Vagina (tissue), 2 donors: ENCODE data around the gene TATDN3. TPM values are rescaled to one million over a fixed set of nuclear protein-coding genes. Genes with fewer than 3 reads are reported as not detected.

Experiments used
- DNase-seq, 2 donors: peaks; one replicate each; pipeline ENCODE4 v3.0.0-alpha.2; 2017; ENCODE audit errors: extremely low spot score in 2 of 2
- H3K27ac ChIP-seq: fragments of 200-600 bp; sonication (generic); one replicate; pipeline ENCODE4 v1.5.1; 2019
- H3K27me3 ChIP-seq: fragments of 200-600 bp; sonication (generic); one replicate; pipeline ENCODE4 v1.5.1; 2019
- H3K36me3 ChIP-seq, 2 donors: fragments of 200-600 bp; sonication (generic); one replicate each; pipeline ENCODE4 v1.5.1; 2017 to 2019
- H3K4me1 ChIP-seq: fragments of 200-600 bp; sonication (generic); one replicate; pipeline ENCODE4 v1.5.1; 2019
- H3K4me3 ChIP-seq, 2 donors: fragments of 200-600 bp; sonication (generic); 1 replicate in 1 of 2; 2 replicates in 1 of 2; pipeline ENCODE4 v1.5.1; 2016 to 2019
- H3K9me3 ChIP-seq: fragments of 200-600 bp; sonication (generic); one replicate; pipeline ENCODE4 v1.5.1; 2019
- CTCF ChIP-seq, 3 experiments: fragments of 450-650 bp in 2 of 3; fragments of 200-600 bp in 1 of 3; sonication (generic) in 1 of 3; IDR thresholded peaks; one replicate each; pipeline ENCODE4 v1.5.1; 2017 to 2019; ENCODE audit warnings: antibody characterized with exemption in 3 of 3, mild to moderate bottlenecking in 2 of 3, moderate library complexity in 2 of 3
- POLR2A ChIP-seq, 2 donors: fragments of 450-650 bp; IDR thresholded peaks; one replicate each; pipeline ENCODE4 v1.6.1; 2017; ENCODE audit warnings: antibody characterized with exemption in 2 of 2, mild to moderate bottlenecking in 2 of 2, moderate library complexity in 2 of 2
- POLR2AphosphoS5 ChIP-seq, 2 donors: sonication (generic); formaldehyde crosslinking; IDR thresholded peaks; one replicate each; pipeline ENCODE4 v1.9.0; 2017; ENCODE audit warnings: antibody characterized with exemption in 2 of 2, mild to moderate bottlenecking in 2 of 2, low read depth in 1 of 2; ENCODE audit not compliant: insufficient read depth in 1 of 2
- intact Hi-C: fragments of 100-400 bp; cut with DNase I; formaldehyde crosslinking; loops from one replicate; pipeline ENCODE4 v1.15.1; 2023
- total RNA-seq: library from RNA; depleted of rRNA; stranded (reverse); fragments of >200 nt; gene quantifications from one replicate; pipeline ENCODE4 v1.2.3, GENCODE V29; 2016

The TATDN3 gene
- total RNA-seq, 1 donor from 2014 or later: 6.9 TPM

DNA sequence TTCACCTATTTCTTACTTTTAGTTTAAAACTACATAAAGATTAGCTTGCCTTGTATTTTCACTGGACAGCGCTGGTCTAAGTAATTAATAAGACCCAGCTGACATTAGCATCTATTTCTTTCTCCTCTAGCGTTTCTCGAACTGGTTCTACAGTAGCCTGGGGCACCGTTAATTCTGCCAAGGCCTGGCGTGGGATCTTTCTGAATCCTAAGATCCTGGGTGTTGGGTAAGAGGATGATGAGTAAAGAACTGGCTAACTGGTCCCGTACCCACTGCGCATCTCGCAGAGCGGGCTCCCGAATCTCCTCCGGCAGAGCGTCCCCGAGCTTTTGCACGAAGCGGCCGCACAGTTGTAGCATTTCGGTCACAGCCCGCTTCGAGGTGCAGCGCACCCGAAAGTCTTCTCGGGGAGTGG, 426 bp upstream of the TATDN3 start:
- intact Hi-C loops: no loop called here
- no peak for DNase-seq
- Histone ChIP-seq H3K4me3 (peak overlapping the region; percentile 88 to 98), H3K27ac (peak overlapping the region; percentile 97), H3K4me1 (peaks cover 35% of the 10 kb centered on the region), H3K27me3 (no peaks in the 10 kb centered on the region), H3K9me3 (no peaks in the 10 kb centered on the region), H3K36me3 (peaks cover 0 to 5% of the 10 kb centered on the region in 2 donors)
- no peak for TF ChIP-seq POLR2A (IDR thresholded peaks at IDR 0.05)
- TF ChIP-seq CTCF (IDR thresholded peaks at IDR 0.05): no peak
- TF ChIP-seq POLR2AphosphoS5 (IDR thresholded peaks at IDR 0.05; ENCODE audit: insufficient read depth in 1 of 2, low read depth in 1 of 2): no peak

DNA sequence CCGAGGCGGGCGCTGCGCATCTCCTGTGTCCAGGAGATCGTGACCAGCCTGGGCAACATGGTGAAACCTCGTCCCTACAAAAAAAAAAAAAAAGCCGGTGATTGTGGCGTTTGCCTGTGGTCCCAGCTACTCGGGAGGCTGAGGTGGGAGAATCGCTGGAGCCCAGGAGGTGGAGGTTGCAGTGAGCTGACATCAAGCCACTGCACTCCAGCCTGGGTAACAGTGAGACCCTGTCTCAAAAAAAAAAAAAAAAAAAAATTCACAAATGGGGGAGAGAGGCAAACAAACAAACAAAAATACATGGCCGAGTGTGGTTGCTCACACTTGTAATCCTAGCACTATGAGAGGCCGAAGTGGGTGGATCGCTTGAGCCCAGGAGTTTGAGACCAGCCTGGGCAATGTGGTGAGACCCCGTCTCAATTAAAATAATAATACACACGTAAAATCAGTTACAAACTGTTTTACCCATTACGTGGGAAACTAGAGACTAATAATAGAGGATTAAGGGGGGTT, 758 bp downstream of the TATDN3 start:
- H3K4me3 ChIP-seq: peak overlapping the region; percentile 88 to 98
- TF ChIP-seq POLR2AphosphoS5 (IDR thresholded peaks at IDR 0.05; ENCODE audit: insufficient read depth in 1 of 2, low read depth in 1 of 2) (no peak), CTCF (IDR thresholded peaks at IDR 0.05) (no peak), POLR2A (IDR thresholded peaks at IDR 0.05) (no peak)
- peaks cover 35% of the 10 kb centered on the region for H3K4me1 ChIP-seq
- no peaks in the 10 kb centered on the region for H3K36me3 ChIP-seq
- H3K27ac ChIP-seq: peak overlapping the region; percentile 97
- no peaks in the 10 kb centered on the region for H3K27me3 ChIP-seq
- no peak for DNase-seq
- intact Hi-C loops: no loop called here
- H3K9me3 ChIP-seq: no peaks in the 10 kb centered on the region

DNA sequence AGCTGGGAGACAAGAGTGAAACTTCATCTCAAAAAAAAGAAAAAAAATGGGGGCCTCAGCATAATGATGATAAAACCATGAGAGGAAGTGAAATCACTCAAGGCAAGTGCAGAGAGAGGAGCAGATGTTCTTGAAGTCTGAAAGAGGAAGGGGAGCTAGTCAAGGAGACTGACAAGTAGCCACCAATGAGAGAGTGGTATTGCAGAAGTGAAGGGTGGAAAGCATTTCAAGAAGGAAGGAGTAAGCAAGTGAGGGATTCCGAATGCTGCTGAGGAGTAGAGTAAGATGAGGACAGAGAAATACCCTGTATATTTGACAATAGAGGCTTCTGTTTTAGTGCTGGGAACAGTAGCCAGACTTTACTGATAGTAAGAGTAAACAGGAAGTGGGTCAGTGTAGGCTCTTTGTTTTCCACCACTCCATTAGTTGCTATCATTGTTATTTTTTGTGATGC, 2.9 kb downstream of the TATDN3 start:
- H3K36me3 ChIP-seq: no peaks in the 10 kb centered on the region
- peaks cover 26% of the 10 kb centered on the region for H3K4me1 ChIP-seq
- no peak overlapping the region for H3K4me3 ChIP-seq
- H3K27me3 ChIP-seq: no peaks in the 10 kb centered on the region
- intact Hi-C loops: no loop called here
- no peak overlapping the region for H3K27ac ChIP-seq
- DNase-seq: no peak
- no peaks in the 10 kb centered on the region for H3K9me3 ChIP-seq
- TF ChIP-seq POLR2AphosphoS5 (IDR thresholded peaks at IDR 0.05; ENCODE audit: insufficient read depth in 1 of 2, low read depth in 1 of 2) (no peak), POLR2A (IDR thresholded peaks at IDR 0.05) (no peak), CTCF (IDR thresholded peaks at IDR 0.05) (no peak)

DNA sequence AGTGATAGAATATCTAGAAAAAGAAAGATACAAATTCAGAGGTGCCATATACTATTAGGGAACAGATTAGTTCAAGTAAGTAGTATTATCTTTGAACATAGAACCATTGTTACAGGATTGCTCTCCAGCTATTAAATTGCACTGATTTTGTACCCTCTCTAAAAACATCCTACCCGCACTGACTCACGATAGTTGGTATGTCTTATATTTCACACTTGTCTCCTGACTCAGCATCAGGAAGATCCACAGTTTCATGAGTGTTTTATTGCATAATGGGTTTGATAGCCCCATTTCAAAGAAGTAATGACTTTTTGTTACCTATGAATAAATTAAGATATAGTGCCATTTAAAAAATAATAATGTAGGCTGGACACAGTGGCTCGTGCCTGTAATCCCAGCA, 6.0 kb downstream of the TATDN3 start:
- no peak overlapping the region for H3K4me3 ChIP-seq
- peaks cover 8% of the 10 kb centered on the region for H3K4me1 ChIP-seq
- H3K27me3 ChIP-seq: no peaks in the 10 kb centered on the region
- intact Hi-C loops: no loop called here
- no peak overlapping the region for H3K27ac ChIP-seq
- DNase-seq: no peak
- H3K9me3 ChIP-seq: no peaks in the 10 kb centered on the region
- H3K36me3 ChIP-seq: peaks cover 0 to 15% of the 10 kb centered on the region in 2 donors
- TF ChIP-seq CTCF (IDR thresholded peaks at IDR 0.05): no peak
- no peak for TF ChIP-seq POLR2A (IDR thresholded peaks at IDR 0.05)
- no peak for TF ChIP-seq POLR2AphosphoS5 (IDR thresholded peaks at IDR 0.05; ENCODE audit: insufficient read depth in 1 of 2, low read depth in 1 of 2)

GRCh38 chr1:212805767-212806166, 14.1 kb downstream of the TATDN3 start:
- Histone ChIP-seq H3K27ac (no peak overlapping the region), H3K4me3 (no peak overlapping the region), H3K36me3 (peaks cover 0 to 15% of the 10 kb centered on the region in 2 donors), H3K4me1 (no peaks in the 10 kb centered on the region), H3K9me3 (no peaks in the 10 kb centered on the region), H3K27me3 (no peaks in the 10 kb centered on the region)
- intact Hi-C loops: no loop called here
- DNase-seq: no peak
- TF ChIP-seq CTCF (IDR thresholded peaks at IDR 0.05): no peak
- no peak for TF ChIP-seq POLR2A (IDR thresholded peaks at IDR 0.05)
- no peak for TF ChIP-seq POLR2AphosphoS5 (IDR thresholded peaks at IDR 0.05; ENCODE audit: insufficient read depth in 1 of 2, low read depth in 1 of 2)
